NCI-H128 (cell line): ENCODE results near the gene PIK3AP1.
"Not testable (repeated sequence)": the region's sequence is repeated elsewhere in the genome, so short reads cannot be mapped to it uniquely, and the experiment has no call there.

ENCODE experiments used
- DNase-seq: peaks from one replicate; lab custom pipeline; 2025; ENCODE audit not compliant: unreplicated experiment; lab: John Stamatoyannopoulos, UW

PIK3AP1 gene

GRCh38 chr10:96548589-96548988 is 171.7 kb downstream of the PIK3AP1 start:
- peak; percentile 6 for DNase-seq

GRCh38 chr10:96545558-96545957 is 174.8 kb downstream of the PIK3AP1 start:
- DNase-seq, result not testable (repeated sequence)
